Measurements from ENCODE around the gene RAB3GAP2.

DNA sequence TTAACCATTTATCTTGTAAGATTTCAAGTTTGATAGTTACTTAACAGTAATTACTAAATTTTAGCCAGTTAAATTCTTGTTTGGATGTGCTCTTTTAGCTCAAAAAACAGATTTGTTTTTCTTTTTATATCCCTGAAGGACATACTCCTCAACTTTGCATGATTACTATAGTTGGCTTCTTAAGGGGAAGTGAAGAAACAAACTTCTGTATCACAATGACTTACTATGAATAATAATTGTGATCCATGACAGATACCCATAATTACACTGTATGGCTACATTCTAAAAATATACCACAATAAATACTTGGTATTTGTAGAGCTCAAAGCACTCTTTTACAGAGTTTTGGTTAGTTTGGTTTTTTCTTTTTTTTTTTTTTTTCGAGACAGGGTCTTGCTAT is 122.5 kb downstream of the RAB3GAP2 start:
- no peak for TF ChIP-seq CTCF (conservative IDR thresholded peaks at IDR 0.05 in 1 of 2, IDR thresholded peaks at IDR 0.05 in 1 of 2; ENCODE audit: extremely low read depth in 1 of 2, insufficient read depth in 1 of 2, low read depth in 1 of 2, low read length in 2 of 2)
- no peak for TF ChIP-seq EZH2 (IDR thresholded peaks at IDR 0.05; ENCODE audit: borderline replicate concordance, low read length)
